Kidney (tissue), 14 donors: ENCODE measurements around the gene FBN2. TPM values are rescaled to one million over a fixed set of nuclear protein-coding genes. Genes with fewer than 3 reads are reported as not detected.

Source experiments
- DNase-seq, 5 donors: peaks; one replicate each; pipeline ENCODE4 v3.0.0-alpha.2; 2013 to 2020
- FAIRE-seq: peaks from 2 replicates; lab custom pipeline; 2012; peaks lifted over from hg19 to GRCh38; lab: Jason Lieb, UNC
- H3K27ac ChIP-seq, 2 donors: one replicate each; pipeline ENCODE4 v1.7.0; 2013; ENCODE audit warnings: low read depth in 2 of 2, low read length in 2 of 2, inconsistent platforms in 1 of 2
- H3K27me3 ChIP-seq: one replicate; pipeline ENCODE4 v1.7.1; 2013; ENCODE audit warnings: low read length, inconsistent platforms; ENCODE audit not compliant: control insufficient read depth, insufficient read depth
- H3K36me3 ChIP-seq, 3 donors: one replicate each; pipeline versions ENCODE4 v1.7.0 to v1.7.1; 2013; ENCODE audit warnings: low read length in 3 of 3, control low read depth in 1 of 3, inconsistent platforms in 1 of 3; ENCODE audit not compliant: insufficient read depth in 3 of 3, control insufficient read depth in 2 of 3
- H3K4me1 ChIP-seq, 3 donors: one replicate each; pipeline versions ENCODE4 v1.7.0 to v1.7.1; 2013; ENCODE audit warnings: low read length in 3 of 3, inconsistent platforms in 1 of 3, low read depth in 1 of 3; ENCODE audit not compliant: control insufficient read depth in 2 of 3, insufficient read depth in 2 of 3
- H3K4me3 ChIP-seq, 3 donors: one replicate each; pipeline versions ENCODE4 v1.7.0 to v1.8.1; 2013; ENCODE audit warnings: low read length in 3 of 3, control low read depth in 1 of 3, inconsistent platforms in 1 of 3
- H3K9ac ChIP-seq, 3 donors: one replicate each; pipeline versions ENCODE4 v1.7.0 to v1.7.1; 2013; ENCODE audit warnings: low read length in 3 of 3, control low read depth in 1 of 3, inconsistent platforms in 1 of 3
- H3K9me3 ChIP-seq, 3 donors: one replicate each; pipeline versions ENCODE4 v1.7.0 to v1.7.1; 2013; ENCODE audit warnings: low read length in 3 of 3, control low read depth in 1 of 3, inconsistent platforms in 1 of 3; ENCODE audit not compliant: control insufficient read depth in 2 of 3, insufficient read depth in 1 of 3
- CTCF ChIP-seq: IDR thresholded peaks from 3 replicates; pipeline ENCODE4 v1.5.1; 2012; ENCODE audit warnings: mild to moderate bottlenecking, moderate library complexity, borderline replicate concordance; ENCODE audit not compliant: insufficient read depth; ENCODE audit errors: extremely low read depth
- intact Hi-C: fragments of 100-400 bp; cut with DNase I; formaldehyde crosslinking; loops from one replicate; pipeline ENCODE4 v1.11.1; 2022
- polyA plus RNA-seq: library from polyadenylated mRNA; stranded (reverse); fragments of 350-450 nt; fragmentation: Illumina TruSeq; extraction: RNeasy Lipid Tissue Mini Kit (QIAGEN cat#74804); gene quantifications from one replicate; pipeline ENCODE4 v1.2.3, GENCODE V29; 2014; ENCODE audit warnings: low read depth, low replicate concordance; ENCODE audit not compliant: insufficient read depth
- total RNA-seq: library from RNA; stranded (reverse); fragmentation: NEBNext Ultra II Directional; extraction: Animal tissue kit (Norgen Biotek cat#: 25700); gene quantifications from one replicate; pipeline ENCODE4 v1.2.1, GENCODE V29; 2021
- donor health status: control.
- donor health status: control.
- donor health status: control.
- donor health status: control.
- donor health status: control.
- donor health status: DM: yes; HTN: yes; CAD: no.
- donor health status: Normal renal cell carcinoma (clear cell type).

The FBN2 gene
- total and polyA plus RNA-seq, 2 donors from 2014 or later: 0.11 to 1.0 TPM

- no peak overlapping the region for H3K4me3 ChIP-seq
- FAIRE-seq (no peak), DNase-seq (no peak)
- H3K36me3 ChIP-seq: no peaks in the 10 kb centered on the region
- H3K27me3 ChIP-seq: no peaks in the 10 kb centered on the region
- no peak overlapping the region for H3K9ac ChIP-seq
- intact Hi-C loops: no loop called here
- H3K4me1 ChIP-seq: no peaks in the 10 kb centered on the region
- no peak overlapping the region for H3K27ac ChIP-seq
- no peak for TF ChIP-seq CTCF
- peaks cover 0 to 2% (median 0%) of the 10 kb centered on the region in 3 donors for H3K9me3 ChIP-seq
Observed at GRCh38 chr5:128528637-128529255, 9.3 kb downstream of the FBN2 start.

GRCh38 chr5:128528126-128528525 is 9.9 kb downstream of the FBN2 start:
- peaks cover 0 to 2% (median 0%) of the 10 kb centered on the region in 3 donors for H3K9me3 ChIP-seq
- H3K27ac ChIP-seq: no peak overlapping the region
- no peaks in the 10 kb centered on the region for H3K27me3 ChIP-seq
- no peak for DNase-seq
- no peak for TF ChIP-seq CTCF
- no peak overlapping the region for H3K4me3 ChIP-seq
- no peaks in the 10 kb centered on the region for H3K4me1 ChIP-seq
- no peaks in the 10 kb centered on the region for H3K36me3 ChIP-seq
- H3K9ac ChIP-seq: no peak overlapping the region
- FAIRE-seq: no peak
- intact Hi-C loops: no loop called here

- no peak overlapping the region for H3K9ac ChIP-seq
- DNase-seq (no peak), FAIRE-seq (no peak)
- no peak overlapping the region for H3K4me3 ChIP-seq
- no peaks in the 10 kb centered on the region for H3K36me3 ChIP-seq
- TF ChIP-seq CTCF: no peak
- intact Hi-C loops: no loop called here
- no peaks in the 10 kb centered on the region for H3K27me3 ChIP-seq
- H3K27ac ChIP-seq: no peak overlapping the region
- no peaks in the 10 kb centered on the region for H3K4me1 ChIP-seq
- peaks cover 0 to 2% (median 0%) of the 10 kb centered on the region in 3 donors for H3K9me3 ChIP-seq
Observed at GRCh38 chr5:128527077-128527476, 11.0 kb downstream of the FBN2 start.

- no peak for TF ChIP-seq CTCF
- H3K36me3 ChIP-seq: no peaks in the 10 kb centered on the region
- no peaks in the 10 kb centered on the region for H3K27me3 ChIP-seq
- no peak overlapping the region for H3K27ac ChIP-seq
- FAIRE-seq: no peak
- intact Hi-C loops: no loop called here
- no peaks in the 10 kb centered on the region for H3K9me3 ChIP-seq
- no peak overlapping the region for H3K9ac ChIP-seq
- no peaks in the 10 kb centered on the region for H3K4me1 ChIP-seq
- no peak for DNase-seq
- H3K4me3 ChIP-seq: no peak overlapping the region
Observed at GRCh38 chr5:128522336-128522735, 15.7 kb downstream of the FBN2 start.
